SK-N-MC (cell line): ENCODE results near the gene IL2RG.

Experiments
- EZH2 ChIP-seq: fragments of 200-600 bp; sonication (generic); IDR thresholded peaks from one replicate; pipeline ENCODE4 v1.6.1; 2017; ENCODE audit warnings: antibody characterized with exemption
- FOXP2 ChIP-seq: optimal IDR thresholded peaks from 2 replicates; pipeline ENCODE3; 2011; ENCODE audit warnings: mild to moderate bottlenecking, moderate library complexity; ENCODE audit not compliant: insufficient read depth; ENCODE audit errors: extremely low read length, control extremely low read depth
- POLR2AphosphoS5 ChIP-seq: IDR thresholded peaks from 2 replicates; pipeline ENCODE4 v1.6.1; 2012; ENCODE audit warnings: mild to moderate bottlenecking, low read depth, low read length, borderline replicate concordance

DNA sequence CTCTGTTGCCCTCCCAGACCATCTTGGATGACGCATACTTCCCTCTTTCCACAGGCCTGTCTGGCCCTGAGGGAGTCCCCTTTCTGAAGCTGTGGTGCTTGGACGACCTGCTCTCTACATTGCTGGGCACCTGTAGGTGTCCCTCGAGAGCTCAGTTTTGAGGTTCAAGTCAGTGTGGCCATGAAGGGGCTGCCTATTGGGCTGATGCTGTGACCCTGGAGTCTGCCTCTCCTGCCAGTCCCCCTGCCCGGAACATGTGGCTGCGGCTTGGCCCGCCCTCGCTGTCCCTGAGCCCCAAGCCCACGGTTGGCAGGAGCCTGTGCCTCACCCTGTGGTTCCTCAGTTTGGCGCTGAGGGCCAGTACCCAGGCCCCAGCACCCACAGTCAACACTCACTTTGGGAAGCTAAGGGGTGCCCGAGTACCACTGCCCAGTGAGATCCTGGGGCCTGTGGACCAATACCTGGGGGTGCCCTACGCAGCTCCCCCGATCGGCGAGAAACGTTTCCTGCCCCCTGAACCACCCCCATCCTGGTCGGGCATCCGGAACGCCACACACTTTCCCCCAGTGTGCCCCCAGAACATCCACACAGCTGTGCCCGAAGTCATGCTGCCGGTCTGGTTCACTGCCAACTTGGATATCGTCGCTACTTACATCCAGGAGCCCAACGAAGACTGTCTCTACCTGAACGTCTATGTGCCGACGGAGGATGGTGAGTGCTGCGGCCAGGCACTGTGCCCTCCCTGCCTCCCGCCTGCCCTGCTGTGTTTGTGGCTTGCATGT, 36.3 kb upstream of the IL2RG start:
- TF ChIP-seq POLR2AphosphoS5 (no peak), EZH2 (no peak), FOXP2 (no peak)
